ENCODE data around the gene MRPL49.
A peak's percentile ranks its signal among the peaks of the same experiment; 100 is the strongest.

Gene MRPL49

DNA sequence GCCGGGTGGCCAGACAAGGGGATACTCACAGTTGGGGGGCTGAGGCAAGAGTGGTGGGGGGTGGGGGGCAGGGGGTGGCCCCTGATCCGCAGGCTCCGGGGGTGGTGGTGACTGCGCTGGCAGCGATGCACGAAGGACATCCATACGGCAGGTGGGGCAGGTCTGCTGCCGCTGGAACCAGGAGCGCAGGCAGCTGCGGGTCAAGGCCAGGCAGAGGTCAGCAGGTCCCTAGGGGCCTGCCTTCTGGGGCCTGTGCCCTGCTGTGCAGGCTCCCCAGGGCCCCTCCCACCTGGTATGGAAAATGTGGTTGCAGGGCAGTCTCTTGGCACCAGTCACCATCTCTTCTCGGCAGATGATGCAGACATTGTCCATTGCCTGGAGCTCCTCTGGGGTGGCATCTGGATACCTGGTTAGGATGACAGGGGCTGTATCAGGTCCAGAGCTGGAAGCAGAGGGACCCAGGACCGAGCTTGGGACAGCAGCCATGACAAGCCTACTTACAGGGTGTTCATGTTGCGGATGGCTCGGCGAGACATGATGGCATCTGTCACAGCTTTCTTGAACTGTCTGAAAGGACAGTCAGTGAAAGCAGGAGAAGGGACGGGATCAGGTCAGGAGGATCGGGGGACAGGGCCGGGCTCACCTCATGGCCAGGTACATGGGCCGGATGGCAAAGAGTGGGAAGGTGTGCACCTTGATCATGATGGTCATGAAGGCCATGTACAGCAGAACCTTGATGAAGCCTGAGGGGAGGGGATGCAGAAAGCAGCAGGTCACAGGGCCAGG is 8.7 kb downstream of the MRPL49 start:
- in situ Hi-C loops (cut with MboI; ENCODE audit: low sequenced_read_pairs, unreplicated experiment) = no loop called here
- TF ChIP-seq, protein P1, sequence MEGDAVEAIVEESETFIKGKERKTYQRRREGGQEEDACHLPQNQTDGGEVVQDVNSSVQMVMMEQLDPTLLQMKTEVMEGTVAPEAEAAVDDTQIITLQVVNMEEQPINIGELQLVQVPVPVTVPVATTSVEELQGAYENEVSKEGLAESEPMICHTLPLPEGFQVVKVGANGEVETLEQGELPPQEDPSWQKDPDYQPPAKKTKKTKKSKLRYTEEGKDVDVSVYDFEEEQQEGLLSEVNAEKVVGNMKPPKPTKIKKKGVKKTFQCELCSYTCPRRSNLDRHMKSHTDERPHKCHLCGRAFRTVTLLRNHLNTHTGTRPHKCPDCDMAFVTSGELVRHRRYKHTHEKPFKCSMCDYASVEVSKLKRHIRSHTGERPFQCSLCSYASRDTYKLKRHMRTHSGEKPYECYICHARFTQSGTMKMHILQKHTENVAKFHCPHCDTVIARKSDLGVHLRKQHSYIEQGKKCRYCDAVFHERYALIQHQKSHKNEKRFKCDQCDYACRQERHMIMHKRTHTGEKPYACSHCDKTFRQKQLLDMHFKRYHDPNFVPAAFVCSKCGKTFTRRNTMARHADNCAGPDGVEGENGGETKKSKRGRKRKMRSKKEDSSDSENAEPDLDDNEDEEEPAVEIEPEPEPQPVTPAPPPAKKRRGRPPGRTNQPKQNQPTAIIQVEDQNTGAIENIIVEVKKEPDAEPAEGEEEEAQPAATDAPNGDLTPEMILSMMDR (IDR thresholded peaks at IDR 0.05; ENCODE audit: borderline replicate concordance, control extremely low read depth, extremely low read depth, insufficient read depth, missing control alignments) = no peak
- DNase-seq (ENCODE audit: low spot score) = no peak

DNA sequence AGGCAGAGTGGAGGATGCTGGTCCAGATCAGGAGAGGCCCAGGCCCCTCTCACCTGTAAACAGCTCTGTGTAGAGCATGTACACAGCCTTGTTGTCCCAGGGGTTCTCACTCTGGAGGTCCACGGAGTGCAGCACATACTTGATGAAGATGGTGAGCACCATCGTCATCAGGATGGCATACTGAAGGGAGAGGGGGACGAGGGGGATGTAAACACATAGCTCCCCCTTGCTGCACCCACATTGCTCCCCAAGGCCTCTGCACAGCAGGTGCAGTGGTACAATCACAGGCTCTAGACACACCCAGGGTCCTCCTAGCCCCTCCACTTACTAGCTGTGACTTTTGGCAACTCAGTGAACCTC is 9.3 kb downstream of the MRPL49 start:
- DNase-seq (ENCODE audit: low spot score) = no peak
- TF ChIP-seq, protein P1 (IDR thresholded peaks at IDR 0.05; ENCODE audit: borderline replicate concordance, control extremely low read depth, extremely low read depth, insufficient read depth, missing control alignments) = no peak
- in situ Hi-C loops (cut with MboI; ENCODE audit: low sequenced_read_pairs, unreplicated experiment) = no loop called here

GRCh38 chr11:65131895-65132237 is 9.7 kb downstream of the MRPL49 start:
- no peak for DNase-seq (ENCODE audit: low spot score)
- in situ Hi-C loops (cut with MboI; ENCODE audit: low sequenced_read_pairs, unreplicated experiment) = no loop called here
- TF ChIP-seq, protein P1 (IDR thresholded peaks at IDR 0.05; ENCODE audit: borderline replicate concordance, control extremely low read depth, extremely low read depth, insufficient read depth, missing control alignments) = no peak

GRCh38 chr11:65132238-65132987 is 10.3 kb downstream of the MRPL49 start:
- in situ Hi-C loops (cut with MboI; ENCODE audit: low sequenced_read_pairs, unreplicated experiment) = no loop called here
- peak; percentile 69 for DNase-seq (ENCODE audit: low spot score)

GRCh38 chr11:65132988-65133700 is 11.0 kb downstream of the MRPL49 start:
- TF ChIP-seq, protein P1 (IDR thresholded peaks at IDR 0.05; ENCODE audit: borderline replicate concordance, control extremely low read depth, extremely low read depth, insufficient read depth, missing control alignments) = no peak
- in situ Hi-C loops (cut with MboI; ENCODE audit: low sequenced_read_pairs, unreplicated experiment) = no loop called here
- DNase-seq (ENCODE audit: low spot score) = peak; percentile 74

More at GRCh38 chr11:65132238-65132987, 10.3 kb downstream of the MRPL49 start:
- TF ChIP-seq, protein P1 (IDR thresholded peaks at IDR 0.05; ENCODE audit: borderline replicate concordance, control extremely low read depth, extremely low read depth, insufficient read depth, missing control alignments) = no peak

- TF ChIP-seq, protein P1 (IDR thresholded peaks at IDR 0.05; ENCODE audit: borderline replicate concordance, control extremely low read depth, extremely low read depth, insufficient read depth, missing control alignments) = no peak
- in situ Hi-C loops (cut with MboI; ENCODE audit: low sequenced_read_pairs, unreplicated experiment) = no loop called here
- no peak for DNase-seq (ENCODE audit: low spot score)
Measured at GRCh38 chr11:65133724-65134123, 11.6 kb downstream of the MRPL49 start.

Data from GM13976 (cell line).